IPS-NIHi7 (cell line): ENCODE results near the gene MYO1D.

ENCODE experiments used
- DNase-seq: peaks from one replicate; pipeline ENCODE4 v3.0.0; 2012; ENCODE audit warnings: mixed read lengths; ENCODE audit errors: extremely low spot score

The MYO1D gene

DNA sequence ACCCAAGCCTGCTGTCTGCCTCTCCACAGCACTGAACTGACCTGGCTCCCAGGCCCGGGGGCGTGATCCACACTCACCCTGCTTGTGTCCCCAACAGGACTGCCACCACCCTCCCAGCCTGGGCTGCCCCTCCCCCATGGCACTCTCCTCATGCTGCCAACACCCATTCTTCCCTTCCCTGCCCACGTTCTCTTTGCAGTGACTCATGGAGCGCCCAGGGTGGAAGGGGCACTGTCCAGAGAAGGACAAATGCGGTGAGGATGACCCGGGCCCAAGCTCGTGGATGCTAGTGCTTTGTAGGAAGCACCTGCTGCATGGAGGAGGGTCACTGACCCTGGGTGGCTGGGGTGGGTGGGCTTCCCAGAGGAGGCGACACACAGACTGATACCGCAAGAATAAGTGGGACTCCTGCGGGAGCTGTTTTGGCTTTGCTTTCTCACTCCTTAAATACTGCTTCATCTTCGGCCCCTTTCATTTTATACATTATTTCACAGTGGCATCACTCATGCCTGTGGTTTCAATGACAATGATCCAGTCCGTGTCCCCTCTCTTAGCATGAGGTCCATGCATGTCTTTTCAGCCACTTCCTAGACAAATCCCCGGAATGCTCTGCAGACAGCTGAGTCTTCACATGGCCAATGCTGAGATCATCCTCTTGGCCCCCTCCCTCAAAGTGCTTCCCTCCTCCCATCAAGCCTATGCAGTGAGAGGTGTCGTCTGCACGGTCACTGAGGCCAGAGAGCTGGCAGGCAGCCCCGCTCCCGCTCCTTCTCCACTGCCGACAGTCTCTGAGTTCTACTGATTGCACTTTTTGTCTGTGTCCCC lies 372.5 kb downstream of the MYO1D start:
- DNase-seq: no peak

- DNase-seq: no peak
Measured at GRCh38 chr17:32503251-32504165, 373.4 kb downstream of the MYO1D start.

DNA sequence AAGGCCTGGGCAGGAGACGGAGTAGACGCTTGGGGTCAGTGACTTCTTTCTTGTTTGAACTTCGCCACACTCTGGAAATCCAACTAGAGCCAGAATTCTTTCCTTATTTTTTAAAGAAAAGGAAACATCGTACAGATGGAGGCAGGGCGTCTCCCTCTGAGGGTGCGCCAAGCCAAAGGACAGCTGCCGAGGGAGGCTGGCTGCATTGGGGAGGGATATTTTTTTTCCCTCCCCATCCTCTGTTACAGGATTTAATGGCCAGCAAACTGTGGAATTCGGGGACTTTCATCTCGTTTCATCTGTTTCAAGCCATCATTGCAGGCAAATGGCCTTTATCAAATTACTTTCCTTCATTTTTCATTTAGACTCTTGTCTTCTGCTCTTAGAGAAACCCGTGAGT lies 374.2 kb downstream of the MYO1D start:
- DNase-seq: no peak

DNA sequence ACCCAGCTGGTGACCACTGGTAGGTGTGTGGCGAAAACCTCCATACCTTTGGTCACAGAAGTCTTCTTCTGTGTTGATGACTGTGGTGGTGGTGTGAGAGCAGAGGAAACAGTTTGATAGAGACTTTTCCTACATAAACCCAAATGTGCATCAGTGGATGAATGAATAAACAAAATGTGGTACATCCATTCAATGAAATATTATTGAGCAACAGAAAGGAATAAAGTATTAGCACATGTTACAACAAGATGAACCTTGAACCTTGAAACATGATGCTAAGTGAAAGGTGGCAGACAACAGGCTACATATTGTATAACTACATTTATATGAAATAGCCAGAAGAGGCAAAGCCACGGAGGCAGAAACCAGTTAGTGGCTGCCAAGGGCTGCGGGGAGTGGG lies 374.9 kb downstream of the MYO1D start:
- no peak for DNase-seq

- peak; percentile 55 for DNase-seq
Measured at GRCh38 chr17:32498391-32498790, 378.5 kb downstream of the MYO1D start.

- DNase-seq: no peak
Measured at GRCh38 chr17:32497431-32498205, 379.3 kb downstream of the MYO1D start.

DNA sequence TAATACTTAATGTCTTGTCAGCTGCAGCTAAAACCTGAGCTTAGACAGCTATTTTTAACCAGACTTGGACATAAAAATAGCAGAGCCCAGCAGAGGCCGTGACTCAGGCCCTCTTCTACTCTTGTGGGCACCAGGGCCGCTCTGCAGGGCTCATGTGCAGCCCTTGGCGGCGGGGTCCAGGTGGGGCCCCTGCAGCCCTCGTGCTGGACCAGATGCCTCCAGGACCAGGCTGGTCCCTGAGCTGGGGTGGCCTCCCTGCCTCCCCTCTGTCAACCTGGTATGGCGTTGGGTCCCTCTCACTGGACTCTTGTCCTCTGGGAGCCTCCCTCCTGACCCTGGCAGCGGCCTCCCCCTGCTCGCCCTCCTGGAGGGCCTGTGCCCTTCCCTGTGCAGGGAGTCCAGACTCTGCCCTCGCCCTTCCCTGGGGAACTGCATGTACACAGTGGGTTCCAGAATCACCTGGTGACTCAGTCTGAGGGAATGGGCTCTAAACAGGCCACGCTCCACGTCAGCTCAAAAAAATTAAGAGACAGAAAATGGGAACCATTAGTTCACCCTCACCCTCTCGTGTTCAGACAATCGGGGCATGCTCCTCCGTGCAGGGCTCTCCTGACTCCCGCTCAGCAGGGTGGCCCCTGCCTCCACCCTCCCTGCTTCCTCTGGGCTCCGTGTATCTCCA lies 380.4 kb downstream of the MYO1D start:
- DNase-seq: no peak

- no peak for DNase-seq
Measured at GRCh38 chr17:32495359-32496231, 381.3 kb downstream of the MYO1D start.

GRCh38 chr17:32494621-32495358 lies 382.1 kb downstream of the MYO1D start:
- no peak for DNase-seq

GRCh38 chr17:32493976-32494513 lies 382.9 kb downstream of the MYO1D start:
- DNase-seq: no peak

- no peak for DNase-seq
Measured at GRCh38 chr17:32493571-32493970, 383.4 kb downstream of the MYO1D start.

GRCh38 chr17:32492648-32493289 lies 384.2 kb downstream of the MYO1D start:
- no peak for DNase-seq

GRCh38 chr17:32492264-32492589 lies 384.7 kb downstream of the MYO1D start:
- DNase-seq: no peak

GRCh38 chr17:32491371-32492263 lies 385.3 kb downstream of the MYO1D start:
- no peak for DNase-seq

DNA sequence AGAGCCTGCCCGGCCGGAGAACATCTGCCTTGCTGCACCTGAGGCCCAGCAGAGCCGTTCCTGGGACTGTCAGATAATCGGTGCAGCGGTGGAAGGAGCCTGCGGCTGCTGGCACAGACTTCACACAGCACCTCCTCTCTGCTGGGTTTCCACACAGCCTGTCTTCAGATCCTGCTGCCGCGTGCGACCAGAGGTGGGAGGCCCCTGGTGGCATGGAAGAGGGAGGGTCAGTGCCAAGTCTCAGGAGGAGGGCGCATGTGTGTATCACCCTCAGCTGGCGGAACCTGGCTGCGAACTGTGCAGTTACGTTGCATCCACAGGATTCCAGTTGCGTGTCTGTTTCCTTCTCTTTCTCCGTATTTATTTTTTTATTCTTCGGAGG lies 386.8 kb downstream of the MYO1D start:
- DNase-seq: no peak

- DNase-seq: no peak
Measured at GRCh38 chr17:32489320-32490100, 387.4 kb downstream of the MYO1D start.

GRCh38 chr17:32488604-32489180 lies 388.2 kb downstream of the MYO1D start:
- DNase-seq: no peak
